Gastroesophageal sphincter (tissue), 4 donors: ENCODE measurements around the gene SLC16A9. TPM values are rescaled to one million over a fixed set of nuclear protein-coding genes. Genes with fewer than 3 reads are reported as not detected.

Source experiments
- ATAC-seq: fragments of 150-250 bp; one replicate; pipeline ENCODE4 v1.9.1; 2016; ENCODE audit warnings: mild to moderate bottlenecking, moderate library complexity
- H3K27ac ChIP-seq, 4 donors: fragments of 200-600 bp; sonication (generic) in 3 of 4; 1 replicate in 3 of 4; 2 replicates in 1 of 4; pipeline ENCODE4 v1.5.1; 2016 to 2019
- H3K27me3 ChIP-seq: fragments of 200-600 bp; sonication (generic); one replicate; pipeline ENCODE4 v1.5.1; 2019
- H3K36me3 ChIP-seq, 2 donors: fragments of 200-600 bp; sonication (generic); one replicate each; pipeline ENCODE4 v1.5.1; 2019; ENCODE audit warnings: control low read depth in 1 of 2
- H3K4me1 ChIP-seq, 3 donors: fragments of 200-600 bp; sonication (generic); 1 replicate in 2 of 3; 2 replicates in 1 of 3; pipeline ENCODE4 v1.5.1; 2016 to 2019; ENCODE audit warnings: control low read depth in 2 of 3
- H3K4me3 ChIP-seq, 2 donors: fragments of 200-600 bp; sonication (generic); one replicate each; pipeline ENCODE4 v1.5.1; 2019; ENCODE audit warnings: mild to moderate bottlenecking in 1 of 2, moderate library complexity in 1 of 2
- H3K9me3 ChIP-seq, 3 donors: fragments of 200-600 bp; sonication (generic); one replicate each; pipeline ENCODE4 v1.5.1; 2017 to 2019; ENCODE audit warnings: control low read depth in 2 of 3
- CTCF ChIP-seq, 4 experiments: fragments of 200-600 bp in 2 of 4; fragments of 450-650 bp in 2 of 4; sonication (generic) in 1 of 4; IDR thresholded peaks; one replicate each; pipeline ENCODE4 v1.5.1; 2017 to 2019; ENCODE audit warnings: antibody characterized with exemption in 4 of 4, mild to moderate bottlenecking in 2 of 4, moderate library complexity in 2 of 4
- EP300 ChIP-seq: sonication (generic); formaldehyde crosslinking; IDR thresholded peaks from one replicate; pipeline ENCODE4 v1.6.1; 2017; ENCODE audit warnings: antibody characterized with exemption, mild to moderate bottlenecking
- POLR2A ChIP-seq, 2 donors: fragments of 450-650 bp; IDR thresholded peaks; one replicate each; pipeline ENCODE4 v1.6.1; 2017; ENCODE audit warnings: antibody characterized with exemption in 2 of 2, mild to moderate bottlenecking in 2 of 2, moderate library complexity in 1 of 2
- POLR2AphosphoS5 ChIP-seq: sonication (generic); formaldehyde crosslinking; IDR thresholded peaks from one replicate; pipeline ENCODE4 v1.6.1; 2017; ENCODE audit warnings: antibody characterized with exemption
- WGBS, 2 donors: methylation state at CpG; one replicate each; pipeline ENCODE4 v1.1.5; 2018; ENCODE audit warnings: low coverage in 1 of 2; 5-methylcytosine and 5-hydroxymethylcytosine counted together
- total RNA-seq, 4 donors: library from RNA; depleted of rRNA; stranded (reverse); fragments of >200 nt; gene quantifications; one replicate each; pipeline ENCODE4 v1.1.0, GENCODE V29; 2016

Gene SLC16A9
- total RNA-seq, 4 donors from 2014 or later, result 0.54 to 2.2 (median 1.2) TPM

DNA sequence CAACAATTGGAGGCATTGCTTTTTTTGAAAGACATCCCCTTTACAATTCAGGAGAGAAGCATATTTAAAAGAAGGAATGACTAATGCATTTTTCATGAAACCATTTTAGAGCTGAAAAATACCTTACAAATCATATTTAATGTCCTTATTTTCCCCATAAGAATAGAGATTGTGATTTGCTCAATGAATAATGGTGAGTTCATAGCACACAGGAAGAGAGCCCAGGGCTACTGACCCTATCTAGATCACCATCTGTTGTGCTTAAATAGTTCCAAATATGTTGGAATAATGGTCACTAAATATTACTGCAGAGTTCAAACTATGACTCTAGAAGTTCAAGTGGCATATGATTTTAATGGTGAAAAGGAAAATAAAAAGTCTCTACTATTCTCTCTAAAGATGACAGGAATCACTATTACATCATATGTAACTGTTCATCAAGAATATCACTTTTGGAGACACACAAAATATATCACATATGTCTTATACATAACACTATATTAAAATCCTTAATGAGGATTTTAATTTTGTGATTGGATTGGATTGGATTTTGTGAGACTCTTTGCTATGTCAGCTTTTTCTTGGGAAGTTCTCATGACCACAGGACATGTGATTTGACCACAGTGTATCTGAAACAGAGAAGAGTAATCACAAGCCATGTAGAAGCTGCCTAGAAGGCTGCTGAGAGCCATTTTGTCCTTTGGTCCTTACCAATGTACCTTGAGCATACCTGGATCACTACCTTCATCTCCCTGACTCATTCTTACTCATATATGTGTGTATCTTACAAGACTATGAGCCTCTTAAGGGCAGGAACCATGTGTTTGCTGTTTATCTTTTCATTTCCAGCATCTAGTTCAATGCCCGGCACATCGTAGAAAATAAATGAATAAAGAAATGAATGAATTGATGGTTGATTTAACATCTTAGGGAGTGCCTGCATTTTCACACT is 26.4 kb downstream of the SLC16A9 start:
- Histone ChIP-seq H3K4me1 (no peaks in the 10 kb centered on the region), H3K27ac (no peak overlapping the region), H3K9me3 (no peaks in the 10 kb centered on the region), H3K27me3 (no peaks in the 10 kb centered on the region), H3K36me3 (no peaks in the 10 kb centered on the region), H3K4me3 (no peak overlapping the region)
- ATAC-seq, result no peak
- no peak for TF ChIP-seq CTCF (IDR thresholded peaks at IDR 0.05)
- TF ChIP-seq POLR2AphosphoS5, result no peak
- no peak for TF ChIP-seq EP300
- TF ChIP-seq POLR2A (IDR thresholded peaks at IDR 0.05), result no peak
- WGBS, 2 donors, result 100% methylated on average over 2 of the region's 2 CpGs; no CpG with 5 or more reads in 1 of the 2 donors

DNA sequence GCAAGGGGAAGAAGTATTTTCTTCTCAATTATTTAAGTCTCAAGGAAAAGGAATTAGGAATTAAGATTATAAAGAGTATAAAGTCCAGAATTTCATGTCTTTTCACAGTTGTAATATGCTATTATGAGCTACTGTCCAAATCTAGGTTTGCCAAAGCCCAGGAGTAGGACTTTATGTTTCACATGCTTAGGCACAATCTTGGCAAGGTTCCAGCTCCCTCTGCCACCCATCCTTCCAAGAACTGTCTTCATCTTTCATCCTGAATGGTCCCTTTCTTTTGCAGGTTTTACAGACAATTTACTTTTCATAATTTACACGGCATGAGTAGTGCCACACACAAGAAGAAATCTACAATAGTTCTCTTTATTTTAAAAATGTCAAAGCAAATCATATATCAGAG is 29.5 kb downstream of the SLC16A9 start:
- no peak overlapping the region for H3K4me3 ChIP-seq
- H3K27me3 ChIP-seq, result no peaks in the 10 kb centered on the region
- H3K9me3 ChIP-seq, result no peaks in the 10 kb centered on the region
- no peaks in the 10 kb centered on the region for H3K4me1 ChIP-seq
- ATAC-seq, result no peak
- no peak for TF ChIP-seq POLR2AphosphoS5
- no peak for TF ChIP-seq POLR2A (IDR thresholded peaks at IDR 0.05)
- no peak for TF ChIP-seq EP300
- TF ChIP-seq CTCF (IDR thresholded peaks at IDR 0.05), result no peak
- no peak overlapping the region for H3K27ac ChIP-seq
- WGBS, 2 donors, result 80 to 100% methylated on average over 1 of the region's 1 CpG
- no peaks in the 10 kb centered on the region for H3K36me3 ChIP-seq

DNA sequence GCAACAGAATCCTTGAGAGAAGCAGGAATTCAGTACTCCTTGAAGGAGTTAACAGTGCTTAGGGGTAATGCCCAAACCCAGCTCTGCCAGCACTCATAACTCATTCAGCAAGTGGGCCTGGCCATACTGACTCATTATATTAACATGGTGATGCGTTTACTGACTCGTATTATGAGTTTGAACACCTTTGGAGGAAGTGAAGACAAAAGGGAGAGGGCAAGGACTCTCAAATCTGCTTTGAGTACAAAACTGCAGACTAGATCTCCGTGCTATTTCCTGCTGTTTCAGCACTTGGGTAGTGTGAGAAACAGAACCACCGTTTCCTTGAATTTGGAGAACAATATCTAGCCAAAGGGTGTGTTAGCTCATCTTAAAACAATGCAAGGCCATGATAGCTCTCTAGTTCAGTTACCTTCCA is 30.8 kb downstream of the SLC16A9 start:
- WGBS, 2 donors, result 45 to 53% methylated on average over 4 of the region's 4 CpGs
- H3K4me3 ChIP-seq, result no peak overlapping the region
- no peaks in the 10 kb centered on the region for H3K4me1 ChIP-seq
- H3K27me3 ChIP-seq, result no peaks in the 10 kb centered on the region
- H3K27ac ChIP-seq, result no peak overlapping the region
- ATAC-seq, result no peak
- no peaks in the 10 kb centered on the region for H3K36me3 ChIP-seq
- no peak for TF ChIP-seq EP300
- TF ChIP-seq POLR2AphosphoS5, result no peak
- no peak for TF ChIP-seq CTCF (IDR thresholded peaks at IDR 0.05)
- TF ChIP-seq POLR2A (IDR thresholded peaks at IDR 0.05), result no peak
- H3K9me3 ChIP-seq, result no peaks in the 10 kb centered on the region

DNA sequence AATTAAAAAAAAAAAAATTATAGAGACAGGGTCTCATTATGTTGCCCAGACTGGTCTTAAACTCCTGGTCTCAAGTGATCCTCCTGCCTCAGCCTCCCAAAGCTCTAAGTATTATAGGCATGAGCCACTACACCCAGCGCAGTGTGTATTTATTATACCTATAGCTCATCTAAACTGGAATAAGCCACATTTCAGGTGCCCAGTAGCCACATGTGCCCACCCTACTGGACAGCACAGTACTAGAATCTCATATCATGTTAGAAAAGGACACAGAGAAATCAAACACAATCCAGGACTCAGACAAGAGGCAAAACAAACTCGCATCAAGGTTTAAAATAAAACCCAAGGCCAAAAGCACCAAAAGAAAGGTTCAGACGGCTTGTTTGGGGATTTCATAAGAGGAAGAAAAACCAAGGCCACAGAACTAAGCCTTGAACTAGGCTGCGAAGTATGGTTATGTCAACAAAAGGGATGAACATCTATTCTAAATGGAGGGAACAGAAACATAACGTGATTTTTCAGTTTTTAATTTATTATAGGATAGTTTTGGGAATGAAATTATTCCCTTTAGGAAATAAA is 32.3 kb downstream of the SLC16A9 start:
- no peak overlapping the region for H3K4me3 ChIP-seq
- H3K27ac ChIP-seq, result no peak overlapping the region
- H3K4me1 ChIP-seq, result no peaks in the 10 kb centered on the region
- H3K27me3 ChIP-seq, result no peaks in the 10 kb centered on the region
- H3K36me3 ChIP-seq, result no peaks in the 10 kb centered on the region
- 87 to 91% methylated on average over 5 of the region's 5 CpGs for WGBS, 2 donors
- no peaks in the 10 kb centered on the region for H3K9me3 ChIP-seq
- TF ChIP-seq EP300, result no peak
- no peak for TF ChIP-seq POLR2A (IDR thresholded peaks at IDR 0.05)
- no peak for TF ChIP-seq POLR2AphosphoS5
- no peak for TF ChIP-seq CTCF (IDR thresholded peaks at IDR 0.05)
- no peak for ATAC-seq
